ENCODE measurements around the gene GYG2. TPM values are rescaled to one million over a fixed set of nuclear protein-coding genes. Genes with fewer than 3 reads are reported as not detected.
A peak's percentile ranks its signal among the peaks of the same experiment; 100 is the strongest.

Gene GYG2
- total and polyA plus RNA-seq, 8 donors, result 1.5 to 15.3 (median 13.9) TPM

DNA sequence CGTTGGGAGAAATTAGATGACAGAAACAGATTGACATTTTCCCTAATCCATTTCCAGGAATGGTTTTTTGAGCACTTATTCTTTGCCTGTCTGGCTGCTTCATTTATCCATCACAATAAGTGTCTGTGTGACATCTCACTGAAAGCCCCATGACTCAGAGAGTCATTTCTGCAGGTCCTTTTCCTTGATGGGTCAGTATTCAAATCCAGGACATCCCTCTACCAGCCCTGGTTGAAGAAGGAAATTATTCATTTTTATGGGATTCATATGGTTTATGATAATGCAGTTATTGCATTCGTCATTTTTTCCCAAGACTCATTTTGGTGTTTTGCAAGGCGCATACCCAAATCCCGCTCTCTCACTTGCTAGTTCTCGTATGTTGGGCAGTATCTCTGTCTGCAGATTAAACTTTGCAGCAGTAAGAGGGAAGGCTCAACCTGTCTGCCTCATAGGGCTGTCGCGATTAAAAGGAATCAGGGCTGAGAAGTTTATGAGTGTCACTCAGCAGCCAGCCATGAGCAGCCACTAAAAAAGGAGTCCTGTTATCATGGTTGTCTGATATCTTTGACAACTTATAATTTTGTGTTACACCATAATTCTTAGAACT is 44.0 kb downstream of the GYG2 start:
- no peak for ATAC-seq
- TF ChIP-seq, protein P1, sequence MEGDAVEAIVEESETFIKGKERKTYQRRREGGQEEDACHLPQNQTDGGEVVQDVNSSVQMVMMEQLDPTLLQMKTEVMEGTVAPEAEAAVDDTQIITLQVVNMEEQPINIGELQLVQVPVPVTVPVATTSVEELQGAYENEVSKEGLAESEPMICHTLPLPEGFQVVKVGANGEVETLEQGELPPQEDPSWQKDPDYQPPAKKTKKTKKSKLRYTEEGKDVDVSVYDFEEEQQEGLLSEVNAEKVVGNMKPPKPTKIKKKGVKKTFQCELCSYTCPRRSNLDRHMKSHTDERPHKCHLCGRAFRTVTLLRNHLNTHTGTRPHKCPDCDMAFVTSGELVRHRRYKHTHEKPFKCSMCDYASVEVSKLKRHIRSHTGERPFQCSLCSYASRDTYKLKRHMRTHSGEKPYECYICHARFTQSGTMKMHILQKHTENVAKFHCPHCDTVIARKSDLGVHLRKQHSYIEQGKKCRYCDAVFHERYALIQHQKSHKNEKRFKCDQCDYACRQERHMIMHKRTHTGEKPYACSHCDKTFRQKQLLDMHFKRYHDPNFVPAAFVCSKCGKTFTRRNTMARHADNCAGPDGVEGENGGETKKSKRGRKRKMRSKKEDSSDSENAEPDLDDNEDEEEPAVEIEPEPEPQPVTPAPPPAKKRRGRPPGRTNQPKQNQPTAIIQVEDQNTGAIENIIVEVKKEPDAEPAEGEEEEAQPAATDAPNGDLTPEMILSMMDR (IDR thresholded peaks at IDR 0.05), result no peak
- H3K36me3 ChIP-seq, result no peaks in the 10 kb centered on the region
- H3K9me3 ChIP-seq, result no peaks in the 10 kb centered on the region
- no peak for DNase-seq
- H3K4me1 ChIP-seq, result no peaks in the 10 kb centered on the region
- H3K4me3 ChIP-seq, result no peak overlapping the region
- H3K27me3 ChIP-seq, result no peaks in the 10 kb centered on the region
- intact Hi-C loops (cut with DNase I), result no loop called here
- no peak overlapping the region for H3K27ac ChIP-seq

DNA sequence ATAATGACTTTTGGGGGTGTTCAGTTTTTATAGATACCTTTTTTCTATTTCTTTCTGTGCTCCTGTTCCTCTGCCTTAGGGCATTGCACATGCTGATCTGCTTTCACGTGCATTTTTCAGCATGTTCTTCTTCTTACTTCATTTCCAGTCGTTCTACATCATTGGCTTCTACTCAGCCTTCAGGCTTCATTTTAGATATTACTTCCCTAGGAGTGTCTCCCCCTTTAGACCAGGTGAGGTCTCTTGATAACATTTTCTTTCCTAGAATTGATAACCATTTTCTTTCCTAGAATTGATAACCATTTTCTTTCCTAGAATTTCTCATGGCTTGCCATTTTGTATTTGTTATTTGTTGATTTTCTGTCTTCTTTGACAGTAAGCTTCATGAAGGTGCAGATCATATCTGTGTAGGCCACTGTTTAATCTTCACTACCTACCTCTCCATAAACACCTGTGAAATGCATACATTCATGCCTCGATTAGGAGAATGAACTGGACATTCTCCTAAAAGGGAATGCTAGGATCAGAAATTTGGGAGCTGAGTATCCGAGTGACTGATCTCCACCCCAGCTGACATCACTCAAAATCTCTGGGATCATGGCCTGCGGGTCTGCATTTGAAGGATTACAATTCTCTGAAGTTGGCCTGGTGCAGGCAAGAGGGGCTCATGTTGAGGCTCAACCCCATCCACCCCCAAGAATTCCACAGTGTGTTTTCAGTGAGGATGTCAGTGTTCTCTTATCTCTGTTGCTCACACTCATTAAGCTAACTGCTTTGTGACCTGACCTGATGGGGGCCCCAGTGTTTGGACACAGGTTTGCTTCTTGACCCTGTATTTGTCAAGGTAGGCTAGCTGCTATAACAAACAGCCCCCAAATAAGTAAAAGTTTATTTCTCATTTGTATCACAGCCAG is 45.7 kb downstream of the GYG2 start:
- H3K27ac ChIP-seq, result no peak overlapping the region
- H3K36me3 ChIP-seq, result no peaks in the 10 kb centered on the region
- no peak overlapping the region for H3K4me3 ChIP-seq
- ATAC-seq (no peak), DNase-seq (no peak)
- H3K4me1 ChIP-seq, result no peaks in the 10 kb centered on the region
- H3K9me3 ChIP-seq, result no peaks in the 10 kb centered on the region
- TF ChIP-seq, protein P1 (IDR thresholded peaks at IDR 0.05), result no peak
- H3K27me3 ChIP-seq, result no peaks in the 10 kb centered on the region
- intact Hi-C loops (cut with DNase I), result no loop called here

DNA sequence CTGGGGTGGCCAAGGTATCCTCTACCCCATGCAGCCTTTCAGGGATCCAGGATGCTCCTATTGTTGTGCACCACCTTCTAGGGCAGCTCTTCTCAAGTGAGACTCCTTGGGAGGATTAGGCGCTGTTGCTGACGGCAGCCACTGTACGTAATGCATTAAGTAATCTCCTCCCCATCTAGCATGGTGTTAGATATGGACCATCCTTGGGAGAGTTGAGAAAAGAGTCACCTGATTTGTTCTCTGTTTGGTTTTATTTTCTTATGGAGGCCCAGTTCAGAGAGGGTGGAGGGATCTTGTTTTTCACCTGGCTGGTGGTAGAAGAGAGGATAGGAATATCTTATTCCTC is 46.4 kb downstream of the GYG2 start:
- H3K27me3 ChIP-seq, result no peaks in the 10 kb centered on the region
- H3K4me3 ChIP-seq, result no peak overlapping the region
- H3K4me1 ChIP-seq, result no peaks in the 10 kb centered on the region
- ATAC-seq, result no peak
- H3K27ac ChIP-seq, result no peak overlapping the region
- intact Hi-C loops (cut with DNase I), result no loop called here
- no peak for DNase-seq
- H3K36me3 ChIP-seq, result no peaks in the 10 kb centered on the region
- H3K9me3 ChIP-seq, result no peaks in the 10 kb centered on the region
- TF ChIP-seq, protein P1 (IDR thresholded peaks at IDR 0.05), result no peak

DNA sequence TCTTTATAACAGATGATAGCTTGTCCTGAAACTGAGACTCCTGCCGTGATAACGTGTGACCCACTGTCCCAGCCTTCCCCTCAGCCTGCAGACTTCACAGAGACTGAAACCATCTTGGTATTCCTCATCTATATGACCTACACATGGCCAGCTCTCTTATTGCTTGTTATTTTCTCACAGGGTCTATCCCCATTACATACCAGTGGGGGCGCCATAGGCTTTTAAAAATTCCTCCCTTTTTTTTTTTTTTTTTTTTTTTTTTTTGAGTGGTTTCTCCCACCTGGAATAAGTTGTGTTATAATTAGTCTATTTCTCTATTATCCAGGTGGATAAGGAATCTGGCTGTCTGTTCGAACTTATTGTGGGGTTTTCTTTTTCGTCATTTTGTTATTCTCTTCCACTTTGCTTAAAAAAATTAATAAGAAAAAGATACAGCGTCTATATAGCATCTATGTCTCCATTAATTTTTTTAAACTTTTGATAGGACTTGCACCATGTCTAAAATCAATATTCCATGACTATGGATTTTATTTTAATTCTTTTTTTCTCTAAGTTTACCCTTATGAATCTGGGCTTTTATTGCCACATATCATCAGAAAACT is 47.2 kb downstream of the GYG2 start:
- Histone ChIP-seq H3K27ac (no peak overlapping the region), H3K9me3 (no peaks in the 10 kb centered on the region), H3K27me3 (no peaks in the 10 kb centered on the region), H3K36me3 (no peaks in the 10 kb centered on the region), H3K4me3 (no peak overlapping the region), H3K4me1 (no peaks in the 10 kb centered on the region)
- DNase-seq (no peak), ATAC-seq (peak; percentile 64)
- TF ChIP-seq, protein P1 (IDR thresholded peaks at IDR 0.05), result peak; percentile 20 to 32
- intact Hi-C loops (cut with DNase I), result no loop called here

DNA sequence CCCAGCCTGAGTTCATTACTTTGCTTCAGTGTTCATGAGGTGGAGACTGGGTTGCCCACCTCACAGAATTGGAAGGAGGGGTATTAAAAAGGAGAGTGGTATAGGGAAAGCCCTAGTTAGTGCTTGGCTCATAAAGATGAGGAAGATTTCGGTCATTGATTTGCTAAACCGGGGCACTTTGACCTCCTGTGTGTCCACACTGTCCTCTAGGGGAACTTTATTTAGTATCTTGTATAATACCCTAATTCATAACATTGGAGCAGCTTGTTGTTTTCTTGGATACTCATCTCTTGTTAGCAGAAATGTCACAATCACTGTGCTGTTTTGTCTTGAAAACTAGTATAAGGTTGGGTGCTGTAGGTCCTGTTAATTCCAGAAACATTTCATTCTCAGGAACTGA is 49.8 kb downstream of the GYG2 start:
- Histone ChIP-seq H3K4me1 (no peaks in the 10 kb centered on the region), H3K27me3 (no peaks in the 10 kb centered on the region), H3K27ac (no peak overlapping the region), H3K36me3 (no peaks in the 10 kb centered on the region), H3K9me3 (no peaks in the 10 kb centered on the region), H3K4me3 (no peak overlapping the region)
- TF ChIP-seq, protein P1 (IDR thresholded peaks at IDR 0.05), result no peak
- no peak for ATAC-seq
- intact Hi-C loops (cut with DNase I), result no loop called here
- no peak for DNase-seq

Measured in left lung (tissue), 10 donors.